Measurements from ENCODE around the gene SMARCD2.

SMARCD2 gene

GRCh38 chr17:63842173-63842539 is 329 bp downstream of the SMARCD2 start:
- H3K36me3 ChIP-seq (ENCODE audit: insufficient read depth, low read length), result peaks cover under 1% of the 10 kb centered on the region; the same call in 1 of the 2 replicates
- H3K9me3 ChIP-seq (ENCODE audit: insufficient read depth, low read depth, low read length), result no peaks in the 10 kb centered on the region
- H3K9me2 ChIP-seq (replicated peaks; ENCODE audit: low read depth, low read length), result no peaks in the 10 kb centered on the region
- TF ChIP-seq EZH2phosphoT487 (IDR thresholded peaks at IDR 0.05; ENCODE audit: borderline replicate concordance), result no peak
- no peak for TF ChIP-seq CTCF (conservative IDR thresholded peaks at IDR 0.05; ENCODE audit: low read length)
- peaks cover 55% of the 10 kb centered on the region for H3K79me2 ChIP-seq (ENCODE audit: insufficient read depth, low read length)
- H3K4me2 ChIP-seq (ENCODE audit: low read depth, low read length, poor library complexity, severe bottlenecking), result peak overlapping the region; percentile 85
- peak overlapping the region; percentile 97 for H3K9ac ChIP-seq (ENCODE audit: low read depth, low read length, poor library complexity, severe bottlenecking)
- peak overlapping the region; percentile 20; the same call in 1 of the 2 replicates for H2AFZ ChIP-seq (ENCODE audit: low read length)
- peaks cover 46% of the 10 kb centered on the region for H3K4me1 ChIP-seq (ENCODE audit: insufficient read depth, low read length, poor library complexity, severe bottlenecking)
- peaks cover 40% of the 10 kb centered on the region for H4K20me1 ChIP-seq (ENCODE audit: insufficient read depth, low read length, poor library complexity, severe bottlenecking)
- H3K4me3 ChIP-seq (ENCODE audit: low read length, poor library complexity, severe bottlenecking), result peak overlapping the region; percentile 89
- H3K27me3 ChIP-seq (ENCODE audit: insufficient read depth, low read length, poor library complexity, severe bottlenecking), result no peaks in the 10 kb centered on the region
- H3F3A ChIP-seq (ENCODE audit: low read depth), result peaks cover 10% of the 10 kb centered on the region

DNA sequence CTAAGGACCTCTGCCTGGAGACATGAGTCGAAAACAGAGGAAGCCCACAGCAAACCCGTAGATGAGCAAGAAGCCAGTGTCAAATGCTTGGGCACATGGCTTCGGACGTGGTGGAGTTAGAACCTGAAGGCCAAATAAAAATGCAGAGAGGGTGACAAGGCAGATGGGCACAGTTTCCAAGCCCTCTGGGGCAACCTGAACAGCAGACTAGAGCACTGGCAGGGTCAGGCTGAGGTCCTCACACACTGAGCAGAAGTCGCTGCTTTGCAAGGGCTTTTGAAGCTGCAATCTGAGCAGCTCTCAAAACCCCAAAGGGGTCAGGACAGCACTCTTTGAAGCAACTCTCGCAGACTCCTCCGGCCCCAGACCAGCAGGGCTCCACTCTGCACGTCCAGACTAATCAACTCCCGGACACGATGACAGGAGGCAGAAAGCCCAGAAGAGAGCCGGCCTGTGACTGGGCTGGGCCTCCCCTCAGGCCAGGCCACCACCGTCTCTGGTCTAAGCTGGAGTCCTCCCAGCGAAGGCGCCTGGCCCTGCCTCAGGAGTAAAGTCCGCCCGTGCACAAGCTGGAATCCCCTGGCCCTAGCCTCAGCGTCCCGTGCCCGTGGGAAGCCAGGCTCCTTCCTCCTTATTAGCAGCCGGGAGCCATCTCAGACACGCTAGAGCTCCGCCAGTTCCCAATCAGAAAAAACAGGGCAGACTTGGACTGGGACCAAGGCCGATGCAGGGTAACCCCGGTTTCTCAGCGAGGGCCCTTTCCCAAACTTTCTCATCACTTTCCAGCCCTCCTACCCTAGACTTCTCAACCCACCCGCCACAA is 924 bp downstream of the SMARCD2 start:
- Histone ChIP-seq H3K9me2 (replicated peaks; ENCODE audit: low read depth, low read length) (no peaks in the 10 kb centered on the region), H3K9ac (ENCODE audit: low read depth, low read length, poor library complexity, severe bottlenecking) (peak overlapping the region; percentile 97), H3K36me3 (ENCODE audit: insufficient read depth, low read length) (peaks cover 6% of the 10 kb centered on the region; the same call in 1 of the 2 replicates), H3F3A (ENCODE audit: low read depth) (peaks cover 10% of the 10 kb centered on the region), H2AFZ (ENCODE audit: low read length) (peak overlapping the region; percentile 20; the same call in 1 of the 2 replicates), H3K4me1 (ENCODE audit: insufficient read depth, low read length, poor library complexity, severe bottlenecking) (peaks cover 46% of the 10 kb centered on the region), H3K9me3 (ENCODE audit: insufficient read depth, low read depth, low read length) (no peaks in the 10 kb centered on the region), H3K4me2 (ENCODE audit: low read depth, low read length, poor library complexity, severe bottlenecking) (peak overlapping the region; percentile 85), H3K27me3 (ENCODE audit: insufficient read depth, low read length, poor library complexity, severe bottlenecking) (no peaks in the 10 kb centered on the region), H3K79me2 (ENCODE audit: insufficient read depth, low read length) (peaks cover 61% of the 10 kb centered on the region), H4K20me1 (ENCODE audit: insufficient read depth, low read length, poor library complexity, severe bottlenecking) (peaks cover 40% of the 10 kb centered on the region), H3K4me3 (ENCODE audit: low read length, poor library complexity, severe bottlenecking) (peak overlapping the region; percentile 89)
- TF ChIP-seq CTCF (conservative IDR thresholded peaks at IDR 0.05; ENCODE audit: low read length) (no peak), EZH2phosphoT487 (IDR thresholded peaks at IDR 0.05; ENCODE audit: borderline replicate concordance) (no peak)

DNA sequence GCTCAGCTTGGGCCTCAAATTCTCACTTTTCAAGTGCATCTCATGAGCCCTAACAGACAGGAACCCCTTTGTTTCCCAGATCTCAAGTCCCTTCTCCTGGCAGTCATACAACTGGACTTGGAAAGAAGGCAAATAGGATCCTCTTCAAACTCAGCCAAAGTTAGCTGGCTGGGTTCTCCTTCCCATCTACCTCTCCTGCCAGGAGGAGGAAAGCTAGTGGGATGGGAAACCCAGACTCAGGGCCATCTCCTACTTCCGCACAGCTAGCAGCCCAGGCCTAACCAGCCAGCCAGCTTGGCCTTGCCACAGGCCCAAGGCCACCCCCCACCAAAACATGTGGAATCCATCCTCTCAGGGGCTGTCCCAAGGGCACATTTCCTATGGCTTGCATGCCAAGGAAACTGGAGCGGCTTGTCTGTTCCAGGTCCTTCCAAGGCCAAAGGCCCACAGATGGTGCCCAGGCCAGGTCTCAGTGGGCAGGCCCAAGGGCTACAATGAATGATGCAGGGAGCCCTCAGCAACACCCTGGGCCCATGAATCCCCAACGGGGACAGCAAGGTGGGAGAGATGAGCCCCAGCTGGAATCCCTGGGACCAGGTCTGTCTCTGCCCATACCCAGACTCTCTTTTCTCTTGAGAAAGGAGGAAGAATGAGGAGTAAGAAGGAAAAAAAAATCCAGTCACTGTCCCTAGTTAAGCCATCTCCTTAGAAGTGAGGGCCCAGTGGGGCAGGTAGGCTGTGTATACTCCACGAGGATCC is 1.7 kb downstream of the SMARCD2 start:
- H2AFZ ChIP-seq (ENCODE audit: low read length), result no peak overlapping the region
- peak overlapping the region; percentile 97 for H3K9ac ChIP-seq (ENCODE audit: low read depth, low read length, poor library complexity, severe bottlenecking)
- TF ChIP-seq CTCF (conservative IDR thresholded peaks at IDR 0.05; ENCODE audit: low read length) (no peak), EZH2phosphoT487 (IDR thresholded peaks at IDR 0.05; ENCODE audit: borderline replicate concordance) (no peak)
- no peaks in the 10 kb centered on the region for H3K9me3 ChIP-seq (ENCODE audit: insufficient read depth, low read depth, low read length)
- no peaks in the 10 kb centered on the region for H3K27me3 ChIP-seq (ENCODE audit: insufficient read depth, low read length, poor library complexity, severe bottlenecking)
- peaks cover 6% of the 10 kb centered on the region; the same call in 1 of the 2 replicates for H3K36me3 ChIP-seq (ENCODE audit: insufficient read depth, low read length)
- H4K20me1 ChIP-seq (ENCODE audit: insufficient read depth, low read length, poor library complexity, severe bottlenecking), result peaks cover 40% of the 10 kb centered on the region
- no peaks in the 10 kb centered on the region for H3K9me2 ChIP-seq (replicated peaks; ENCODE audit: low read depth, low read length)
- H3K79me2 ChIP-seq (ENCODE audit: insufficient read depth, low read length), result peaks cover 66% of the 10 kb centered on the region
- H3K4me3 ChIP-seq (ENCODE audit: low read length, poor library complexity, severe bottlenecking), result peak overlapping the region; percentile 89
- H3K4me2 ChIP-seq (ENCODE audit: low read depth, low read length, poor library complexity, severe bottlenecking), result peak overlapping the region; percentile 85
- H3K4me1 ChIP-seq (ENCODE audit: insufficient read depth, low read length, poor library complexity, severe bottlenecking), result peaks cover 46% of the 10 kb centered on the region
- peaks cover 10% of the 10 kb centered on the region for H3F3A ChIP-seq (ENCODE audit: low read depth)

Measured in Loucy (cell line).